Osteoblast (primary cell): ENCODE data around the gene NTSR1. TPM values are rescaled to one million over a fixed set of nuclear protein-coding genes. Genes with fewer than 3 reads are reported as not detected.
A peak's percentile ranks its signal among the peaks of the same experiment; 100 is the strongest.

ENCODE experiments used
- DNase-seq: peaks from one replicate; pipeline ENCODE4 v3.0.0; 2011; ENCODE audit warnings: low spot score, mixed read lengths; ENCODE audit not compliant: insufficient read length; ENCODE audit errors: missing footprints
- H2AFZ ChIP-seq: 2 replicates; pipeline ENCODE4 v1.6.0; 2011; ENCODE audit warnings: mild to moderate bottlenecking, low read length
- H3K27ac ChIP-seq: 2 replicates; pipeline ENCODE4 v1.5.1; 2011; ENCODE audit warnings: mild to moderate bottlenecking, low read depth, low read length, moderate library complexity
- H3K27me3 ChIP-seq: 2 replicates; pipeline ENCODE4 v1.6.0; 2012; ENCODE audit warnings: mild to moderate bottlenecking, control low read depth, inconsistent platforms, low read length, moderate library complexity; ENCODE audit not compliant: insufficient read depth
- H3K36me3 ChIP-seq: 2 replicates; pipeline ENCODE4 v1.5.1; 2011; ENCODE audit warnings: mild to moderate bottlenecking, low read length, control low read depth, moderate library complexity; ENCODE audit not compliant: insufficient read depth
- H3K4me1 ChIP-seq: 2 replicates; pipeline ENCODE4 v1.5.1; 2011; ENCODE audit warnings: mild to moderate bottlenecking, low read length, control low read depth, moderate library complexity; ENCODE audit not compliant: insufficient read depth
- H3K4me2 ChIP-seq: 2 replicates; pipeline ENCODE4 v1.6.0; 2011; ENCODE audit warnings: mild to moderate bottlenecking, low read length; ENCODE audit not compliant: insufficient read depth
- H3K4me3 ChIP-seq: fragments of 200-600 bp; sonication (generic); 3 replicates; pipeline ENCODE4 v1.5.1; 2012; ENCODE audit warnings: mild to moderate bottlenecking, low read length, inconsistent platforms; ENCODE audit not compliant: insufficient read depth
- H3K79me2 ChIP-seq: 2 replicates; pipeline ENCODE4 v1.6.0; 2012; ENCODE audit warnings: mild to moderate bottlenecking, low read length, control low read depth, inconsistent platforms; ENCODE audit not compliant: insufficient read depth
- H3K9me3 ChIP-seq: 2 replicates; pipeline ENCODE4 v1.5.1; 2011; ENCODE audit warnings: low read depth, low read length, control low read depth
- H4K20me1 ChIP-seq: 2 replicates; pipeline ENCODE4 v1.6.0; 2012; ENCODE audit warnings: mild to moderate bottlenecking, low read length, control low read depth; ENCODE audit not compliant: insufficient read depth
- CTCF ChIP-seq: IDR thresholded peaks from 2 replicates; pipeline ENCODE4 v1.5.1; 2011; ENCODE audit warnings: mild to moderate bottlenecking, low read depth, low read length, moderate library complexity; ENCODE audit errors: extremely low read depth
- total RNA-seq: library from RNA; depleted of rRNA; stranded (reverse); fragments of >200 nt; gene quantifications from 2 replicates; pipeline ENCODE4 v1.2.3, GENCODE V29; 2012

Gene NTSR1
- total RNA-seq, 1 donor = not detected

DNA sequence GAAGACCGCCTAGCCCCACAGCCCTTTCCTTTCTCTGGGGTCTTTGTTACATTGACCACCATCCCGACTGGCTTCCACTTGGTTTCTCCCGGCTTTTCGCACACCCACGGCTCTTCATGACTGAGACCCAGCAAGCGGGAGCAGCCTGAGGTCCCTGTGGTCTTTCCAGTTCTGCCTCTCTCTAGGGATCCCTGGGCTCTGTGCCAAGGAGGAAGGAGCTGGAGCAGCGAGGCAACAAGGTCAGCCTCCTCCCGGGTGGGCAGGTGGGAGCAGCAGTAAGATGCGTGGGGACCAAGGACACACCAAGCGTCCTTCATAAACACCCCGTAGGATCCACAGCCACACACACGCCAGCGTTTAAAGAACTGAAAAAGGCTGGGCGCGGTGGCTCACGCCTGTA lies 58.1 kb downstream of the NTSR1 start:
- no peak overlapping the region for H3K27ac ChIP-seq
- no peaks in the 10 kb centered on the region for H3K9me3 ChIP-seq
- no peaks in the 10 kb centered on the region for H4K20me1 ChIP-seq
- peaks cover 10% of the 10 kb centered on the region for H3K27me3 ChIP-seq
- H3K79me2 ChIP-seq = no peaks in the 10 kb centered on the region
- DNase-seq = peak; percentile 67
- H3K4me3 ChIP-seq = no peak overlapping the region
- H2AFZ ChIP-seq = no peak overlapping the region
- no peaks in the 10 kb centered on the region for H3K4me1 ChIP-seq
- no peak for TF ChIP-seq CTCF
- H3K36me3 ChIP-seq = no peaks in the 10 kb centered on the region
- no peak overlapping the region for H3K4me2 ChIP-seq

DNA sequence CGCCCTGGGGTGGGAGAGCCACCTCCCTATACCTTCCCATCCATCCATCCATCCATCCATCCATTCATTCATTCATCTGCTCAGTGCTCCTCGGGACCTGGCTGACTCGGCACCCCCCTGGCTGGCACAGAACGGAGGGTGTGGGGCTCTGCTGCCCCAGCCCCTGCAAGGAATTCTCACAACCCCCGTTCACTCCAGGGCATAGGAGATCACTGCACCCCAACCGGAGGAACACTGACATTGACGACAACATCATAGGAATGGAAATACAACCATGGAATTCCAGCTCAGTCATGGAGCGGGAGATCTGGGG lies 59.6 kb downstream of the NTSR1 start:
- Histone ChIP-seq H3K27ac (no peak overlapping the region), H4K20me1 (no peaks in the 10 kb centered on the region), H3K4me3 (no peak overlapping the region), H3K79me2 (no peaks in the 10 kb centered on the region), H3K27me3 (peaks cover 10% of the 10 kb centered on the region), H3K4me2 (no peak overlapping the region), H2AFZ (no peak overlapping the region), H3K36me3 (no peaks in the 10 kb centered on the region), H3K9me3 (no peaks in the 10 kb centered on the region), H3K4me1 (no peaks in the 10 kb centered on the region)
- DNase-seq = no peak
- TF ChIP-seq CTCF = no peak

GRCh38 chr20:62768551-62769287 lies 60.1 kb downstream of the NTSR1 start:
- Histone ChIP-seq H3K9me3 (no peaks in the 10 kb centered on the region), H4K20me1 (no peaks in the 10 kb centered on the region), H3K4me3 (no peak overlapping the region), H3K27ac (no peak overlapping the region), H3K4me2 (no peak overlapping the region), H3K79me2 (no peaks in the 10 kb centered on the region), H3K27me3 (peaks cover 12% of the 10 kb centered on the region), H2AFZ (no peak overlapping the region), H3K4me1 (no peaks in the 10 kb centered on the region), H3K36me3 (no peaks in the 10 kb centered on the region)
- TF ChIP-seq CTCF = no peak
- peak; percentile 92 for DNase-seq

DNA sequence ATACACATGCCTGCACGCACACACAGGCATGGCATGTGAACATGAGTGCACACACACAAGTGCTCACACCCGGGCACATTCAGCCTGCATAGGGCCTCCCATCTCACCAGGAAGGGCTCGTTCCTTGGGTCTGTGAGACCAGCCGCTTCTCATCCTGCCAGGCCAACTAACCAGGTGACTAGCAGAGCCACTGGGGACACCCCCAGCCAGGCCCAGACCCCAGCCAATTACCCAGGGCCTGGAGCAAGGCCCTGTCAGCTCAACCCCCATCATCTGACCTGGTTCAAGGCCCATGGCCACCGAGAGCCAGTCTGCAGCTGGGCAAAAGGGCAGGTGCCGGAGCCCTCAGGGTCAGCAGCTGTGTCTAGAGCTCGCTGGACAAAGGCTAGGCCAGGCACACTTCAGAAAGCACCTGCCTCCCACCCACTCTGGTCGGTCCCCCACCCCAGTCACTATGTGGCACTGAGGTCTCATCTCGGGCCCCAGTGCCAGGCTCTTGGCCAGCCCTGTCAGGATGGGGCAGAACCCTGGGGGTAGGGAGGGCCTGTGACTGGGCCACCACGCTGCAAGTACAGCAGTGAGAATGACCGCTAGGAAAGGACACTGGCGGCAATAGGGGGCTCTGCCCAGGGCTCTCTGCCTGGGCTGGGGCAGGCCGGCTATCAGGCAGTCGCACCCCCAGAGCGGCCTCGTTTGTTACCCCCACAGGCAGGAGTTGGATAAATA lies 60.9 kb downstream of the NTSR1 start:
- no peak overlapping the region for H3K27ac ChIP-seq
- no peaks in the 10 kb centered on the region for H3K79me2 ChIP-seq
- peaks cover 13% of the 10 kb centered on the region for H3K27me3 ChIP-seq
- no peaks in the 10 kb centered on the region for H3K9me3 ChIP-seq
- H3K4me2 ChIP-seq = no peak overlapping the region
- no peaks in the 10 kb centered on the region for H3K4me1 ChIP-seq
- H3K4me3 ChIP-seq = no peak overlapping the region
- TF ChIP-seq CTCF = no peak
- H2AFZ ChIP-seq = no peak overlapping the region
- H4K20me1 ChIP-seq = no peaks in the 10 kb centered on the region
- H3K36me3 ChIP-seq = no peaks in the 10 kb centered on the region
- peak; percentile 83 for DNase-seq
